ENCODE results near the gene TATDN2.

The TATDN2 gene

DNA sequence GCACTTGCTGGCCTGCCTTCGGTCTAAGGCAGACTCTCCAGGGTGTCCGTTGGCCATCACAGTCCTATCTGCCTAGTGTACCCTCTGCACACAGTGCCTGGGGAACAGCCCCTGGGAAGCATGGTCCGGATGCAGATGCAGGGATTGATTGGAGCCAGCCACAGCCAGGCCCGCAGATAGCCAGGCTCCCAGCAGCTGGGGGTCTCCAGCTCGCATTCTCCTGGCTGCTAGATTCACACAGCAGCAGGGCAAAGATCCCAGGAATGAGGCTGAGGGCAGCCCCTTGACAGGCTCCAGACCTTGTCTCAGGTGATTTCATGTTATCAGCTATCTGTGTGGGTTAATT, 42.1 kb upstream of the TATDN2 start:
- peak; percentile 45 for ATAC-seq
- TF ChIP-seq BACH2 (CRISPR knock-in tag; IDR thresholded peaks at IDR 0.05; ENCODE audit: borderline replicate concordance) (no peak), PPARA (CRISPR knock-in tag; IDR thresholded peaks at IDR 0.05; ENCODE audit: borderline replicate concordance) (no peak), RARB (CRISPR knock-in tag; IDR thresholded peaks at IDR 0.05) (no peak), ARNTL (CRISPR knock-in tag; IDR thresholded peaks at IDR 0.05; ENCODE audit: borderline replicate concordance, low read depth) (no peak), SNAI2 (CRISPR knock-in tag; IDR thresholded peaks at IDR 0.05) (no peak), TCF4 (CRISPR knock-in tag; IDR thresholded peaks at IDR 0.05; ENCODE audit: borderline replicate concordance) (no peak), ZNF70 (CRISPR knock-in tag; IDR thresholded peaks at IDR 0.05) (no peak), ZNF8 (CRISPR knock-in tag; IDR thresholded peaks at IDR 0.05) (no peak), ZFP3 (CRISPR knock-in tag; IDR thresholded peaks at IDR 0.05) (no peak), GLIS3 (CRISPR knock-in tag; IDR thresholded peaks at IDR 0.05) (no peak), TOX (CRISPR knock-in tag; IDR thresholded peaks at IDR 0.05; ENCODE audit: borderline replicate concordance) (no peak), CSDC2 (CRISPR knock-in tag; IDR thresholded peaks at IDR 0.05) (no peak)
- TF ChIP-seq, protein P1, sequence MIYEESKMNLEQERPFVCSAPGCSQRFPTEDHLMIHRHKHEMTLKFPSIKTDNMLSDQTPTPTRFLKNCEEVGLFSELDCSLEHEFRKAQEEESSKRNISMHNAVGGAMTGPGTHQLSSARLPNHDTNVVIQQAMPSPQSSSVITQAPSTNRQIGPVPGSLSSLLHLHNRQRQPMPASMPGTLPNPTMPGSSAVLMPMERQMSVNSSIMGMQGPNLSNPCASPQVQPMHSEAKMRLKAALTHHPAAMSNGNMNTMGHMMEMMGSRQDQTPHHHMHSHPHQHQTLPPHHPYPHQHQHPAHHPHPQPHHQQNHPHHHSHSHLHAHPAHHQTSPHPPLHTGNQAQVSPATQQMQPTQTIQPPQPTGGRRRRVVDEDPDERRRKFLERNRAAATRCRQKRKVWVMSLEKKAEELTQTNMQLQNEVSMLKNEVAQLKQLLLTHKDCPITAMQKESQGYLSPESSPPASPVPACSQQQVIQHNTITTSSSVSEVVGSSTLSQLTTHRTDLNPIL (CRISPR knock-in tag; IDR thresholded peaks at IDR 0.05; ENCODE audit: low read depth), result no peak
- TF ChIP-seq, protein P2, sequence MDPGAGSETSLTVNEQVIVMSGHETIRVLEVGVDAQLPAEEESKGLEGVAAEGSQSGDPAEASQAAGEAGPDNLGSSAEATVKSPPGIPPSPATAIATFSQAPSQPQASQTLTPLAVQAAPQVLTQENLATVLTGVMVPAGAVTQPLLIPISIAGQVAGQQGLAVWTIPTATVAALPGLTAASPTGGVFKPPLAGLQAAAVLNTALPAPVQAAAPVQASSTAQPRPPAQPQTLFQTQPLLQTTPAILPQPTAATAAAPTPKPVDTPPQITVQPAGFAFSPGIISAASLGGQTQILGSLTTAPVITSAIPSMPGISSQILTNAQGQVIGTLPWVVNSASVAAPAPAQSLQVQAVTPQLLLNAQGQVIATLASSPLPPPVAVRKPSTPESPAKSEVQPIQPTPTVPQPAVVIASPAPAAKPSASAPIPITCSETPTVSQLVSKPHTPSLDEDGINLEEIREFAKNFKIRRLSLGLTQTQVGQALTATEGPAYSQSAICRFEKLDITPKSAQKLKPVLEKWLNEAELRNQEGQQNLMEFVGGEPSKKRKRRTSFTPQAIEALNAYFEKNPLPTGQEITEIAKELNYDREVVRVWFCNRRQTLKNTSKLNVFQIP (CRISPR knock-in tag; IDR thresholded peaks at IDR 0.05; ENCODE audit: borderline replicate concordance, low read depth), result no peak
- TF ChIP-seq, protein P3, sequence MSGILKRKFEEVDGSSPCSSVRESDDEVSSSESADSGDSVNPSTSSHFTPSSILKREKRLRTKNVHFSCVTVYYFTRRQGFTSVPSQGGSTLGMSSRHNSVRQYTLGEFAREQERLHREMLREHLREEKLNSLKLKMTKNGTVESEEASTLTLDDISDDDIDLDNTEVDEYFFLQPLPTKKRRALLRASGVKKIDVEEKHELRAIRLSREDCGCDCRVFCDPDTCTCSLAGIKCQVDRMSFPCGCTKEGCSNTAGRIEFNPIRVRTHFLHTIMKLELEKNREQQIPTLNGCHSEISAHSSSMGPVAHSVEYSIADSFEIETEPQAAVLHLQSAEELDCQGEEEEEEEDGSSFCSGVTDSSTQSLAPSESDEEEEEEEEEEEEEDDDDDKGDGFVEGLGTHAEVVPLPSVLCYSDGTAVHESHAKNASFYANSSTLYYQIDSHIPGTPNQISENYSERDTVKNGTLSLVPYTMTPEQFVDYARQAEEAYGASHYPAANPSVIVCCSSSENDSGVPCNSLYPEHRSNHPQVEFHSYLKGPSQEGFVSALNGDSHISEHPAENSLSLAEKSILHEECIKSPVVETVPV (CRISPR knock-in tag; IDR thresholded peaks at IDR 0.05), result no peak
- TF ChIP-seq, protein P4, sequence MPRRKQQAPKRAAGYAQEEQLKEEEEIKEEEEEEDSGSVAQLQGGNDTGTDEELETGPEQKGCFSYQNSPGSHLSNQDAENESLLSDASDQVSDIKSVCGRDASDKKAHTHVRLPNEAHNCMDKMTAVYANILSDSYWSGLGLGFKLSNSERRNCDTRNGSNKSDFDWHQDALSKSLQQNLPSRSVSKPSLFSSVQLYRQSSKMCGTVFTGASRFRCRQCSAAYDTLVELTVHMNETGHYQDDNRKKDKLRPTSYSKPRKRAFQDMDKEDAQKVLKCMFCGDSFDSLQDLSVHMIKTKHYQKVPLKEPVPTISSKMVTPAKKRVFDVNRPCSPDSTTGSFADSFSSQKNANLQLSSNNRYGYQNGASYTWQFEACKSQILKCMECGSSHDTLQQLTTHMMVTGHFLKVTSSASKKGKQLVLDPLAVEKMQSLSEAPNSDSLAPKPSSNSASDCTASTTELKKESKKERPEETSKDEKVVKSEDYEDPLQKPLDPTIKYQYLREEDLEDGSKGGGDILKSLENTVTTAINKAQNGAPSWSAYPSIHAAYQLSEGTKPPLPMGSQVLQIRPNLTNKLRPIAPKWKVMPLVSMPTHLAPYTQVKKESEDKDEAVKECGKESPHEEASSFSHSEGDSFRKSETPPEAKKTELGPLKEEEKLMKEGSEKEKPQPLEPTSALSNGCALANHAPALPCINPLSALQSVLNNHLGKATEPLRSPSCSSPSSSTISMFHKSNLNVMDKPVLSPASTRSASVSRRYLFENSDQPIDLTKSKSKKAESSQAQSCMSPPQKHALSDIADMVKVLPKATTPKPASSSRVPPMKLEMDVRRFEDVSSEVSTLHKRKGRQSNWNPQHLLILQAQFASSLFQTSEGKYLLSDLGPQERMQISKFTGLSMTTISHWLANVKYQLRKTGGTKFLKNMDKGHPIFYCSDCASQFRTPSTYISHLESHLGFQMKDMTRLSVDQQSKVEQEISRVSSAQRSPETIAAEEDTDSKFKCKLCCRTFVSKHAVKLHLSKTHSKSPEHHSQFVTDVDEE (CRISPR knock-in tag; IDR thresholded peaks at IDR 0.05), result no peak
- TF ChIP-seq, protein P5, sequence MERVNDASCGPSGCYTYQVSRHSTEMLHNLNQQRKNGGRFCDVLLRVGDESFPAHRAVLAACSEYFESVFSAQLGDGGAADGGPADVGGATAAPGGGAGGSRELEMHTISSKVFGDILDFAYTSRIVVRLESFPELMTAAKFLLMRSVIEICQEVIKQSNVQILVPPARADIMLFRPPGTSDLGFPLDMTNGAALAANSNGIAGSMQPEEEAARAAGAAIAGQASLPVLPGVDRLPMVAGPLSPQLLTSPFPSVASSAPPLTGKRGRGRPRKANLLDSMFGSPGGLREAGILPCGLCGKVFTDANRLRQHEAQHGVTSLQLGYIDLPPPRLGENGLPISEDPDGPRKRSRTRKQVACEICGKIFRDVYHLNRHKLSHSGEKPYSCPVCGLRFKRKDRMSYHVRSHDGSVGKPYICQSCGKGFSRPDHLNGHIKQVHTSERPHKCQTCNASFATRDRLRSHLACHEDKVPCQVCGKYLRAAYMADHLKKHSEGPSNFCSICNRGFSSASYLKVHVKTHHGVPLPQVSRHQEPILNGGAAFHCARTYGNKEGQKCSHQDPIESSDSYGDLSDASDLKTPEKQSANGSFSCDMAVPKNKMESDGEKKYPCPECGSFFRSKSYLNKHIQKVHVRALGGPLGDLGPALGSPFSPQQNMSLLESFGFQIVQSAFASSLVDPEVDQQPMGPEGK (CRISPR knock-in tag; IDR thresholded peaks at IDR 0.05; ENCODE audit: borderline replicate concordance), result no peak

DNA sequence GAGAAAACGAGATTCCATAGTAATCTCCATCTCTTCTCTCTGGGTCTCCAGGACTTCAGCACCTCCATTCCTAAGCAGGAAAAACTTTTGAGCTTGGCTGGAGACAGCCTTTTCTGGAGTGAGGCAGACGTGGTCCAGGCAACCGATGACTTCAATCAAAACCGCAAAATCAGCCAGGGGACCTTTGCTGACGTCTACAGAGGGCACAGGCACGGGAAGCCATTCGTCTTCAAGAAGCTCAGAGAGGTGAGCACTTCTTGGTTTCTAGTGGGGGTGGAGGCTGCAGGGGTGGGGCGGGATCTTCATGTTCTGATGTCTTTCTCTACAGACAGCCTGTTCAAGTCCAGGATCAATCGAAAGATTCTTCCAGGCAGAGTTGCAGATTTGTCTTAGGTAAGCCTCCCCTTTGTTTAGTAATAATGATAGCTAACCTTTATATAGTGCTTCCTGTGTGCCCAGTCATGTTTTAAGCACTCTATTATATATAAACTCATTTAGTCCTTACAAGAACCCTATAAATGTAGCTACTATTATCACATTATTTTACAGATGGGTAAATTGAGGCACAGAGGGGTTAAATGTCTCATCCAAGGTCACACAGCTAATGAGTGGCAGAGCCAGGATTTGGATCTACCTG, 35.0 kb upstream of the TATDN2 start:
- no peak for TF ChIP-seq TOX (CRISPR knock-in tag; IDR thresholded peaks at IDR 0.05; ENCODE audit: borderline replicate concordance)
- no peak for ATAC-seq

DNA sequence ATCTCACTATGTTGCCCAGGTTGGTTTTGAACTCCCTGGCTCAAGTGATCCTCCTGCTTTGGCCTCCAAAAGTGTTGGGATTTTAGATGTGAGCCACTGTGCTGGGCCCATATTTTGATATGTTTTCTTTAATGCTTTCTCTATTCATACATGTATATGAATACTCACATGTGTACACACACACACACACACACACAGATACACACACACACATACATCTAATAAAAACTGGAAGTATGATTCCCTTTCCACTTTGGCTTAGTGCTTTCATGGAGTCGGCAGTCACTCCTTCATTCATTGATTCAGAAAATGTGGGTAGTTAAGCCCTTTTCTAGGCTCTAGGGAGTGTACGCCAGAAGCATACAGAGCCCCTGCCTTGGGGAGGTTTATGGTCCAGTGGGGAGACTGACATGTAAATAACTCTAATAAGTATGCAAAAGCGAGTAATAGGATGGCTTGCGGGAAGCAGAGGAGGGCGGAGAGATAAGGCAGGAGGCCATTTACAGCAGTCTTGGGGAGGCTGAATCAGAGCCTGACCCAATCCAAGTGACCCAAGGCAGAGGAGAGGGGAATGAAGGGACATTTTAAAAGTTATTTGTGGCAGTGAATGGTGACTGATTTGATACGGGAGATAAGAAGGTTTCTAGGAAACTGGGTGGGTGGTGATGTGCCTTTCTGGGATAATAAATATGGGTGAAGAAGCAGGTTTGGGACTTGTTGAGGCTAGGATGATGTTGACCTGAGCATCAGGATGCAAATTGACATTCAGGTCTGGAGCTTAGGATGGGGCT, 32.5 kb upstream of the TATDN2 start:
- no peak for ATAC-seq
- TF ChIP-seq ZNF8 (CRISPR knock-in tag; IDR thresholded peaks at IDR 0.05), result no peak
- TF ChIP-seq, protein P4 (CRISPR knock-in tag; IDR thresholded peaks at IDR 0.05), result no peak
- TF ChIP-seq ARNTL (CRISPR knock-in tag; IDR thresholded peaks at IDR 0.05; ENCODE audit: borderline replicate concordance, low read depth), result no peak
- TF ChIP-seq, protein P3 (CRISPR knock-in tag; IDR thresholded peaks at IDR 0.05), result no peak
- TF ChIP-seq, protein P1 (CRISPR knock-in tag; IDR thresholded peaks at IDR 0.05; ENCODE audit: low read depth), result no peak
- no peak for TF ChIP-seq BACH2 (CRISPR knock-in tag; IDR thresholded peaks at IDR 0.05; ENCODE audit: borderline replicate concordance)
- no peak for TF ChIP-seq ZC3H10 (CRISPR knock-in tag; IDR thresholded peaks at IDR 0.05)
- TF ChIP-seq GLIS3 (CRISPR knock-in tag; IDR thresholded peaks at IDR 0.05), result no peak

Data from SK-N-SH treated with all-trans-retinoic acid at 6 μM for 48 hours (cell line).